HL-60 (cell line): ENCODE measurements around the gene STK32B.

ENCODE experiments used
- CTCF ChIP-seq: IDR thresholded peaks from one replicate; pipeline ENCODE4 v1.5.1; 2011; ENCODE audit warnings: low read length, control low read depth, inconsistent platforms; ENCODE audit not compliant: insufficient read depth
- POLR2AphosphoS5 ChIP-seq: IDR thresholded peaks from 2 replicates; pipeline ENCODE4 v1.6.1; 2012; ENCODE audit warnings: low read depth
- REST ChIP-seq: IDR thresholded peaks from 2 replicates; pipeline ENCODE4 v1.6.1; 2012; ENCODE audit warnings: low read depth; ENCODE audit not compliant: insufficient replicate concordance
- SPI1 ChIP-seq: IDR thresholded peaks from 2 replicates; pipeline ENCODE4 v1.6.1; 2012; ENCODE audit warnings: low read depth, mild to moderate bottlenecking, borderline replicate concordance

- TF ChIP-seq CTCF, result no peak
- TF ChIP-seq POLR2AphosphoS5, result no peak
- no peak for TF ChIP-seq REST
- no peak for TF ChIP-seq SPI1
These were observed 32.7 kb upstream of the STK32B start for GRCh38 chr4:5018603-5019002.
